GM23338 (cell line): ENCODE measurements around the gene GNB1L. TPM values are rescaled to one million over a fixed set of nuclear protein-coding genes. Genes with fewer than 3 reads are reported as not detected.

Source experiments
- ATAC-seq: fragments of 200-7000 bp; cut with Tn5 transposase; 3 replicates; pipeline ENCODE4 v1.9.1; 2020
- DNase-seq: peaks from one replicate; pipeline ENCODE4 v3.0.0-alpha.2; 2015; ENCODE audit warnings: low spot score
- H2AFZ ChIP-seq: fragments of 200-600 bp; sonication (generic); 2 replicates; pipeline ENCODE4 v1.8.0; 2016; ENCODE audit warnings: antibody characterized with exemption, mild to moderate bottlenecking, moderate library complexity
- H3F3A ChIP-seq: fragments of 200-600 bp; sonication (generic); replicated peaks from 2 replicates; pipeline ENCODE4 v1.8.0; 2017; ENCODE audit warnings: antibody characterized with exemption, mixed run types, low read depth
- H3K27ac ChIP-seq: fragments of 200-600 bp; sonication (generic); 2 replicates; pipeline ENCODE4 v1.6.1; 2016; ENCODE audit warnings: low read depth
- H3K27me3 ChIP-seq: fragments of 200-600 bp; sonication (generic); 2 replicates; pipeline ENCODE4 v1.8.0; 2016; ENCODE audit warnings: mild to moderate bottlenecking, mixed run types, moderate library complexity; ENCODE audit not compliant: insufficient read depth
- H3K36me3 ChIP-seq: fragments of 200-600 bp; sonication (generic); 2 replicates; pipeline ENCODE4 v1.8.0; 2016; ENCODE audit warnings: mild to moderate bottlenecking; ENCODE audit not compliant: insufficient read depth
- H3K4me1 ChIP-seq: fragments of 200-600 bp; sonication (generic); 2 replicates; pipeline ENCODE4 v1.8.0; 2016; ENCODE audit warnings: mild to moderate bottlenecking, moderate library complexity; ENCODE audit not compliant: insufficient read depth
- H3K4me2 ChIP-seq: fragments of 200-600 bp; sonication (generic); 2 replicates; pipeline ENCODE4 v1.7.1; 2017; ENCODE audit warnings: mixed run types
- H3K4me3 ChIP-seq: fragments of 200-600 bp; sonication (generic); 2 replicates; pipeline ENCODE4 v1.6.1; 2016; ENCODE audit warnings: mixed run types
- H3K79me2 ChIP-seq: fragments of 200-600 bp; sonication (generic); replicated peaks from 2 replicates; pipeline ENCODE4 v1.8.0; 2017; ENCODE audit warnings: mild to moderate bottlenecking; ENCODE audit not compliant: insufficient read depth
- H3K9me2 ChIP-seq: fragments of 200-600 bp; sonication (generic); 2 replicates; pipeline ENCODE4 v1.8.0; 2017; ENCODE audit not compliant: insufficient read depth
- H4K20me1 ChIP-seq: fragments of 200-600 bp; sonication (generic); replicated peaks from 2 replicates; pipeline ENCODE4 v1.8.0; 2017; ENCODE audit warnings: mild to moderate bottlenecking; ENCODE audit not compliant: insufficient read depth
- H3K27ac Mint-ChIP-seq: 2 replicates; pipeline ENCODE4 v1.8.0; 2020; ENCODE audit warnings: inconsistent platforms, mild to moderate bottlenecking, moderate library complexity, mixed read lengths
- H3K27me3 Mint-ChIP-seq: 3 replicates; pipeline ENCODE4 v1.8.0; 2022; ENCODE audit warnings: low read depth, mild to moderate bottlenecking, moderate library complexity, mixed read lengths, inconsistent platforms; ENCODE audit not compliant: insufficient read depth, poor library complexity
- H3K36me3 Mint-ChIP-seq: 3 replicates; pipeline ENCODE4 v1.8.0; 2021; ENCODE audit warnings: low read depth, mild to moderate bottlenecking, inconsistent platforms, moderate library complexity, mixed read lengths
- H3K4me1 Mint-ChIP-seq: 3 replicates; pipeline ENCODE4 v1.8.0; 2020; ENCODE audit warnings: mild to moderate bottlenecking, inconsistent platforms, mixed read lengths
- H3K4me3 Mint-ChIP-seq: 3 replicates; pipeline ENCODE4 v1.8.0; 2021; ENCODE audit warnings: moderate library complexity, mild to moderate bottlenecking, inconsistent platforms, mixed read lengths
- H3K9me3 Mint-ChIP-seq: 3 replicates; pipeline ENCODE4 v1.8.0; 2020; ENCODE audit warnings: moderate library complexity, mild to moderate bottlenecking, inconsistent platforms, mixed read lengths
- CREB1 ChIP-seq: fragments of 250-450 bp; sonication (Bioruptor Pico); IDR thresholded peaks from 2 replicates; pipeline ENCODE4 v1.5.0; 2020; ENCODE audit warnings: low read depth, mild to moderate bottlenecking, moderate library complexity
- EZH2 ChIP-seq: fragments of 200-600 bp; sonication (generic); IDR thresholded peaks from one replicate; pipeline ENCODE4 v1.8.0; 2017; ENCODE audit warnings: antibody characterized with exemption, mild to moderate bottlenecking, low read depth; ENCODE audit not compliant: unreplicated experiment
- EZH2phosphoT487 ChIP-seq: fragments of 200-600 bp; sonication (generic); IDR thresholded peaks from one replicate; pipeline ENCODE4 v1.8.1; 2018; ENCODE audit warnings: antibody characterized with exemption; ENCODE audit not compliant: unreplicated experiment
- JUNB ChIP-seq: IDR thresholded peaks from one replicate; pipeline ENCODE4 v1.6.1; 2016; ENCODE audit warnings: antibody characterized with exemption; ENCODE audit not compliant: unreplicated experiment
- NANOG ChIP-seq: IDR thresholded peaks from 2 replicates; pipeline ENCODE4 v1.6.1; 2016; ENCODE audit warnings: antibody characterized with exemption, borderline replicate concordance
- POLR2AphosphoS5 ChIP-seq: IDR thresholded peaks from 2 replicates; pipeline ENCODE4 v1.6.1; 2016; ENCODE audit warnings: antibody characterized with exemption, low read depth
- STAT1 ChIP-seq: IDR thresholded peaks from one replicate; pipeline ENCODE4 v1.6.1; 2016; ENCODE audit warnings: antibody characterized with exemption; ENCODE audit not compliant: unreplicated experiment
- ZNF114 ChIP-seq: fragments of 250-450 bp; sonication (Bioruptor Pico); IDR thresholded peaks from 2 replicates; pipeline ENCODE4 v1.5.0; 2020; ENCODE audit warnings: mild to moderate bottlenecking, moderate library complexity
- ZNF331 ChIP-seq: fragments of 250-450 bp; sonication (Bioruptor Pico); IDR thresholded peaks from 2 replicates; pipeline ENCODE4 v1.5.0; 2020; ENCODE audit warnings: low read depth, mild to moderate bottlenecking, moderate library complexity
- polyA plus RNA-seq: library from polyadenylated mRNA; unstranded; fragments of >200 nt; fragmentation: Nextera tagmentation; extraction: Ambion mirVana; gene quantifications from 2 replicates; pipeline ENCODE4 v1.2.1, GENCODE V29; 2016
- total RNA-seq: library from RNA; depleted of rRNA; stranded (reverse); fragments of >200 nt; shearing (Covaris generic); gene quantifications from 2 replicates; pipeline ENCODE4 v1.2.3, GENCODE V29; 2014
- TF ChIP-seq, protein P1 (sequence below), 2 experiments: fragments of 200-600 bp in 1 of 2; sonication (generic) in 1 of 2; conservative IDR thresholded peaks; 2 replicates each; pipeline versions ENCODE4 v1.5.1 to v1.6.1; 2016 to 2017; ENCODE audit warnings: antibody characterized with exemption in 2 of 2, low read depth in 2 of 2, mild to moderate bottlenecking in 2 of 2, moderate library complexity in 1 of 2
- TF ChIP-seq, protein P2 (sequence below): fragments of 250-450 bp; sonication (Bioruptor Pico); IDR thresholded peaks from 2 replicates; pipeline ENCODE4 v1.5.0; 2020; ENCODE audit warnings: mild to moderate bottlenecking, moderate library complexity
- TF ChIP-seq, protein P3 (sequence below): IDR thresholded peaks from 2 replicates; pipeline ENCODE4 v1.6.1; 2016; ENCODE audit warnings: antibody characterized with exemption
- TF ChIP-seq, protein P4 (sequence below): IDR thresholded peaks from one replicate; pipeline ENCODE4 v1.6.1; 2018; ENCODE audit warnings: antibody characterized with exemption; ENCODE audit not compliant: unreplicated experiment

GNB1L gene
- total and polyA plus RNA-seq, 2 experiments from 2014 or later, result 15.2 to 27.8 TPM

DNA sequence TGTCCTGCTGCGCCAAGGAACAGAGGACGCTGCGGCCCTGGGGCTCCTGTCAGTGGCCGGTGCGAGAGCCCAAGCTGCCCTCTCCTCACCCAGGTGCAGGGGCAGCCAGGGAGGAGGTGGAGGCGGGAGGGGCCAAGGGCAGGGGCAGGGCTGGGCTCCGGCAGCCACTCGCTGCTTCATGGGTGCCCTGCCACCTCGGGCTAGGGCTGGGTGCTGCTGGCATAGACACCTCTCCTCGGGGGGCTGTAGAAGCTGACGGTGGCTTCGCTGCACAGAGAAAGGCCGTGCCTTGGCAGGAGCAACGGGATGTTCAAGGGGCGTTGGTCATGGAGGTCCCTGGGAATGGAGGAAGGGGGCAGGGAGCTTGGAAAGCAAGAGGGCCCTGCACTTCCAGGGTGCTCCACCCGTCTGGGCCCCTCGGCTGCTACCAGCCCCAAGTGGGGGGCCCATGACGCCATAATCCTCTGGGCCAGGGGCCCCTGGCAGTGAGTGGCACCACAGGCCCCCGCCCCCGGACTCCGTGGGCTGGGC lies 95.7 kb downstream of the GNB1L start:
- no peak overlapping the region for H3K27ac ChIP-seq
- no peaks in the 10 kb centered on the region; the same call in 2 of the 3 replicates for H3K9me3 Mint-ChIP-seq
- peaks cover 34% of the 10 kb centered on the region for H3K4me1 Mint-ChIP-seq
- no peaks in the 10 kb centered on the region for H3K36me3 ChIP-seq
- ATAC-seq (no peak; the same call in 2 of the 3 replicates), DNase-seq (peak; percentile 29)
- H3K27ac Mint-ChIP-seq, result no peak overlapping the region
- peaks cover 18% of the 10 kb centered on the region for H3F3A ChIP-seq
- H2AFZ ChIP-seq, result no peak overlapping the region
- peak overlapping the region; percentile 67 for H3K4me2 ChIP-seq
- H3K4me3 Mint-ChIP-seq, result no peak overlapping the region; the same call in 2 of the 3 replicates
- H3K36me3 Mint-ChIP-seq, result peaks cover 5% of the 10 kb centered on the region; the same call in 1 of the 3 replicates
- H3K79me2 ChIP-seq, result no peaks in the 10 kb centered on the region
- peaks cover 95% of the 10 kb centered on the region for H3K27me3 ChIP-seq
- peaks cover 38% of the 10 kb centered on the region for H3K4me1 ChIP-seq
- H4K20me1 ChIP-seq, result peaks cover 7% of the 10 kb centered on the region
- H3K27me3 Mint-ChIP-seq, result peaks cover 89% of the 10 kb centered on the region
- H3K4me3 ChIP-seq, result peak overlapping the region; percentile 45; the same call in 1 of the 2 replicates
- H3K9me2 ChIP-seq, result no peaks in the 10 kb centered on the region
- TF ChIP-seq ZNF331 (CRISPR knock-in tag), result no peak
- TF ChIP-seq, protein P1, sequence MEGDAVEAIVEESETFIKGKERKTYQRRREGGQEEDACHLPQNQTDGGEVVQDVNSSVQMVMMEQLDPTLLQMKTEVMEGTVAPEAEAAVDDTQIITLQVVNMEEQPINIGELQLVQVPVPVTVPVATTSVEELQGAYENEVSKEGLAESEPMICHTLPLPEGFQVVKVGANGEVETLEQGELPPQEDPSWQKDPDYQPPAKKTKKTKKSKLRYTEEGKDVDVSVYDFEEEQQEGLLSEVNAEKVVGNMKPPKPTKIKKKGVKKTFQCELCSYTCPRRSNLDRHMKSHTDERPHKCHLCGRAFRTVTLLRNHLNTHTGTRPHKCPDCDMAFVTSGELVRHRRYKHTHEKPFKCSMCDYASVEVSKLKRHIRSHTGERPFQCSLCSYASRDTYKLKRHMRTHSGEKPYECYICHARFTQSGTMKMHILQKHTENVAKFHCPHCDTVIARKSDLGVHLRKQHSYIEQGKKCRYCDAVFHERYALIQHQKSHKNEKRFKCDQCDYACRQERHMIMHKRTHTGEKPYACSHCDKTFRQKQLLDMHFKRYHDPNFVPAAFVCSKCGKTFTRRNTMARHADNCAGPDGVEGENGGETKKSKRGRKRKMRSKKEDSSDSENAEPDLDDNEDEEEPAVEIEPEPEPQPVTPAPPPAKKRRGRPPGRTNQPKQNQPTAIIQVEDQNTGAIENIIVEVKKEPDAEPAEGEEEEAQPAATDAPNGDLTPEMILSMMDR (conservative IDR thresholded peaks at IDR 0.05; ENCODE audit: low read depth in 2 of 2), result no peak
- TF ChIP-seq ZNF114, result no peak
- TF ChIP-seq EZH2, result no peak
- no peak for TF ChIP-seq STAT1
- no peak for TF ChIP-seq POLR2AphosphoS5
- TF ChIP-seq NANOG, result no peak
- no peak for TF ChIP-seq JUNB
- TF ChIP-seq, protein P2, sequence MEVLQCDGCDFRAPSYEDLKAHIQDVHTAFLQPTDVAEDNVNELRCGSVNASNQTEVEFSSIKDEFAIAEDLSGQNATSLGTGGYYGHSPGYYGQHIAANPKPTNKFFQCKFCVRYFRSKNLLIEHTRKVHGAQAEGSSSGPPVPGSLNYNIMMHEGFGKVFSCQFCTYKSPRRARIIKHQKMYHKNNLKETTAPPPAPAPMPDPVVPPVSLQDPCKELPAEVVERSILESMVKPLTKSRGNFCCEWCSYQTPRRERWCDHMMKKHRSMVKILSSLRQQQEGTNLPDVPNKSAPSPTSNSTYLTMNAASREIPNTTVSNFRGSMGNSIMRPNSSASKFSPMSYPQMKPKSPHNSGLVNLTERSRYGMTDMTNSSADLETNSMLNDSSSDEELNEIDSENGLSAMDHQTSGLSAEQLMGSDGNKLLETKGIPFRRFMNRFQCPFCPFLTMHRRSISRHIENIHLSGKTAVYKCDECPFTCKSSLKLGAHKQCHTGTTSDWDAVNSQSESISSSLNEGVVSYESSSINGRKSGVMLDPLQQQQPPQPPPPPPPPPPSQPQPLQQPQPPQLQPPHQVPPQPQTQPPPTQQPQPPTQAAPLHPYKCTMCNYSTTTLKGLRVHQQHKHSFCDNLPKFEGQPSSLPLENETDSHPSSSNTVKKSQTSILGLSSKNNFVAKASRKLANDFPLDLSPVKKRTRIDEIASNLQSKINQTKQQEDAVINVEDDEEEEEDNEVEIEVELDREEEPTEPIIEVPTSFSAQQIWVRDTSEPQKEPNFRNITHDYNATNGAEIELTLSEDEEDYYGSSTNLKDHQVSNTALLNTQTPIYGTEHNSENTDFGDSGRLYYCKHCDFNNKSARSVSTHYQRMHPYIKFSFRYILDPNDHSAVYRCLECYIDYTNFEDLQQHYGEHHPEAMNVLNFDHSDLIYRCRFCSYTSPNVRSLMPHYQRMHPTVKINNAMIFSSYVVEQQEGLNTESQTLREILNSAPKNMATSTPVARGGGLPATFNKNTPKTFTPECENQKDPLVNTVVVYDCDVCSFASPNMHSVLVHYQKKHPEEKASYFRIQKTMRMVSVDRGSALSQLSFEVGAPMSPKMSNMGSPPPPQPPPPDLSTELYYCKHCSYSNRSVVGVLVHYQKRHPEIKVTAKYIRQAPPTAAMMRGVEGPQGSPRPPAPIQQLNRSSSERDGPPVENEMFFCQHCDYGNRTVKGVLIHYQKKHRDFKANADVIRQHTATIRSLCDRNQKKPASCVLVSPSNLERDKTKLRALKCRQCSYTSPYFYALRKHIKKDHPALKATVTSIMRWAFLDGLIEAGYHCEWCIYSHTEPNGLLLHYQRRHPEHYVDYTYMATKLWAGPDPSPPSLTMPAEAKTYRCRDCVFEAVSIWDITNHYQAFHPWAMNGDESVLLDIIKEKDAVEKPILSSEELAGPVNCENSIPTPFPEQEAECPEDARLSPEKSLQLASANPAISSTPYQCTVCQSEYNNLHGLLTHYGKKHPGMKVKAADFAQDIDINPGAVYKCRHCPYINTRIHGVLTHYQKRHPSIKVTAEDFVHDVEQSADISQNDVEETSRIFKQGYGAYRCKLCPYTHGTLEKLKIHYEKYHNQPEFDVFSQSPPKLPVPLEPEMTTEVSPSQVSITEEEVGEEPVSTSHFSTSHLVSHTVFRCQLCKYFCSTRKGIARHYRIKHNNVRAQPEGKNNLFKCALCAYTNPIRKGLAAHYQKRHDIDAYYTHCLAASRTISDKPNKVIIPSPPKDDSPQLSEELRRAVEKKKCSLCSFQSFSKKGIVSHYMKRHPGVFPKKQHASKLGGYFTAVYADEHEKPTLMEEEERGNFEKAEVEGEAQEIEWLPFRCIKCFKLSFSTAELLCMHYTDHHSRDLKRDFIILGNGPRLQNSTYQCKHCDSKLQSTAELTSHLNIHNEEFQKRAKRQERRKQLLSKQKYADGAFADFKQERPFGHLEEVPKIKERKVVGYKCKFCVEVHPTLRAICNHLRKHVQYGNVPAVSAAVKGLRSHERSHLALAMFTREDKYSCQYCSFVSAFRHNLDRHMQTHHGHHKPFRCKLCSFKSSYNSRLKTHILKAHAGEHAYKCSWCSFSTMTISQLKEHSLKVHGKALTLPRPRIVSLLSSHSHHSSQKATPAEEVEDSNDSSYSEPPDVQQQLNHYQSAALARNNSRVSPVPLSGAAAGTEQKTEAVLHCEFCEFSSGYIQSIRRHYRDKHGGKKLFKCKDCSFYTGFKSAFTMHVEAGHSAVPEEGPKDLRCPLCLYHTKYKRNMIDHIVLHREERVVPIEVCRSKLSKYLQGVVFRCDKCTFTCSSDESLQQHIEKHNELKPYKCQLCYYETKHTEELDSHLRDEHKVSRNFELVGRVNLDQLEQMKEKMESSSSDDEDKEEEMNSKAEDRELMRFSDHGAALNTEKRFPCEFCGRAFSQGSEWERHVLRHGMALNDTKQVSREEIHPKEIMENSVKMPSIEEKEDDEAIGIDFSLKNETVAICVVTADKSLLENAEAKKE (CRISPR knock-in tag), result no peak
- TF ChIP-seq EZH2phosphoT487, result no peak
- TF ChIP-seq, protein P3, sequence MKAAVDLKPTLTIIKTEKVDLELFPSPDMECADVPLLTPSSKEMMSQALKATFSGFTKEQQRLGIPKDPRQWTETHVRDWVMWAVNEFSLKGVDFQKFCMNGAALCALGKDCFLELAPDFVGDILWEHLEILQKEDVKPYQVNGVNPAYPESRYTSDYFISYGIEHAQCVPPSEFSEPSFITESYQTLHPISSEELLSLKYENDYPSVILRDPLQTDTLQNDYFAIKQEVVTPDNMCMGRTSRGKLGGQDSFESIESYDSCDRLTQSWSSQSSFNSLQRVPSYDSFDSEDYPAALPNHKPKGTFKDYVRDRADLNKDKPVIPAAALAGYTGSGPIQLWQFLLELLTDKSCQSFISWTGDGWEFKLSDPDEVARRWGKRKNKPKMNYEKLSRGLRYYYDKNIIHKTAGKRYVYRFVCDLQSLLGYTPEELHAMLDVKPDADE, result no peak
- TF ChIP-seq, protein P4, sequence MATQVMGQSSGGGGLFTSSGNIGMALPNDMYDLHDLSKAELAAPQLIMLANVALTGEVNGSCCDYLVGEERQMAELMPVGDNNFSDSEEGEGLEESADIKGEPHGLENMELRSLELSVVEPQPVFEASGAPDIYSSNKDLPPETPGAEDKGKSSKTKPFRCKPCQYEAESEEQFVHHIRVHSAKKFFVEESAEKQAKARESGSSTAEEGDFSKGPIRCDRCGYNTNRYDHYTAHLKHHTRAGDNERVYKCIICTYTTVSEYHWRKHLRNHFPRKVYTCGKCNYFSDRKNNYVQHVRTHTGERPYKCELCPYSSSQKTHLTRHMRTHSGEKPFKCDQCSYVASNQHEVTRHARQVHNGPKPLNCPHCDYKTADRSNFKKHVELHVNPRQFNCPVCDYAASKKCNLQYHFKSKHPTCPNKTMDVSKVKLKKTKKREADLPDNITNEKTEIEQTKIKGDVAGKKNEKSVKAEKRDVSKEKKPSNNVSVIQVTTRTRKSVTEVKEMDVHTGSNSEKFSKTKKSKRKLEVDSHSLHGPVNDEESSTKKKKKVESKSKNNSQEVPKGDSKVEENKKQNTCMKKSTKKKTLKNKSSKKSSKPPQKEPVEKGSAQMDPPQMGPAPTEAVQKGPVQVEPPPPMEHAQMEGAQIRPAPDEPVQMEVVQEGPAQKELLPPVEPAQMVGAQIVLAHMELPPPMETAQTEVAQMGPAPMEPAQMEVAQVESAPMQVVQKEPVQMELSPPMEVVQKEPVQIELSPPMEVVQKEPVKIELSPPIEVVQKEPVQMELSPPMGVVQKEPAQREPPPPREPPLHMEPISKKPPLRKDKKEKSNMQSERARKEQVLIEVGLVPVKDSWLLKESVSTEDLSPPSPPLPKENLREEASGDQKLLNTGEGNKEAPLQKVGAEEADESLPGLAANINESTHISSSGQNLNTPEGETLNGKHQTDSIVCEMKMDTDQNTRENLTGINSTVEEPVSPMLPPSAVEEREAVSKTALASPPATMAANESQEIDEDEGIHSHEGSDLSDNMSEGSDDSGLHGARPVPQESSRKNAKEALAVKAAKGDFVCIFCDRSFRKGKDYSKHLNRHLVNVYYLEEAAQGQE, result no peak
- no peak for TF ChIP-seq CREB1 (CRISPR knock-in tag)
